NCI-H2081 treated with DMSO at 0.1 percent for 48 hours (cell line): Measurements from ENCODE around the gene IREB2.
A peak's percentile ranks its signal among the peaks of the same experiment; 100 is the strongest.
"Not testable (repeated sequence)": the region's sequence is repeated elsewhere in the genome, so short reads cannot be mapped to it uniquely, and the experiment has no call there.

Experiments used
- DNase-seq: peaks from one replicate; lab custom pipeline; 2025; lab: John Stamatoyannopoulos, UW

IREB2 gene

GRCh38 chr15:78407608-78408354 lies 30.2 kb upstream of the IREB2 start:
- no peak for DNase-seq

GRCh38 chr15:78408355-78408640 lies 29.7 kb upstream of the IREB2 start:
- DNase-seq, result no peak

- DNase-seq, result no peak
These were observed 29.1 kb upstream of the IREB2 start for GRCh38 chr15:78408961-78409360.

GRCh38 chr15:78411061-78411460 lies 27.0 kb upstream of the IREB2 start:
- no peak for DNase-seq

- no peak for DNase-seq
These were observed 23.3 kb upstream of the IREB2 start for GRCh38 chr15:78414621-78415250.

GRCh38 chr15:78415284-78415683 lies 22.7 kb upstream of the IREB2 start:
- peak; percentile 52 for DNase-seq

- DNase-seq, result no peak
These were observed 20.0 kb upstream of the IREB2 start for GRCh38 chr15:78417754-78418630.

- no peak for DNase-seq
These were observed 19.3 kb upstream of the IREB2 start for GRCh38 chr15:78418686-78419085.

- DNase-seq, result no peak
These were observed 18.6 kb upstream of the IREB2 start for GRCh38 chr15:78419367-78419766.

GRCh38 chr15:78420220-78420619 lies 17.8 kb upstream of the IREB2 start:
- DNase-seq, result no peak

- DNase-seq, result no peak
These were observed 17.2 kb upstream of the IREB2 start for GRCh38 chr15:78420766-78421165.

GRCh38 chr15:78421238-78421965 lies 16.6 kb upstream of the IREB2 start:
- no peak for DNase-seq

GRCh38 chr15:78422571-78423340 lies 15.3 kb upstream of the IREB2 start:
- peak; percentile 16 for DNase-seq

- no peak for DNase-seq
These were observed 13.3 kb upstream of the IREB2 start for GRCh38 chr15:78424673-78425072.

GRCh38 chr15:78425643-78426042 lies 12.4 kb upstream of the IREB2 start:
- no peak for DNase-seq

- no peak for DNase-seq
These were observed 11.7 kb upstream of the IREB2 start for GRCh38 chr15:78426300-78426699.

- DNase-seq, result no peak
These were observed 10.1 kb upstream of the IREB2 start for GRCh38 chr15:78427953-78428352.

GRCh38 chr15:78429477-78429876 lies 8.5 kb upstream of the IREB2 start:
- no peak for DNase-seq

- DNase-seq, result no peak
These were observed 6.1 kb upstream of the IREB2 start for GRCh38 chr15:78431955-78432354.

- DNase-seq, result no peak
These were observed 5.4 kb upstream of the IREB2 start for GRCh38 chr15:78432664-78433063.

- no peak for DNase-seq
These were observed 3.9 kb upstream of the IREB2 start for GRCh38 chr15:78434134-78434533.

- DNase-seq, result not testable (repeated sequence)
These were observed 3.3 kb upstream of the IREB2 start for GRCh38 chr15:78434711-78435110.
